Bronchial epithelial cell (primary cell): ENCODE measurements around the gene PNLIP. TPM values are rescaled to one million over a fixed set of nuclear protein-coding genes. Genes with fewer than 3 reads are reported as not detected.

ENCODE experiments used
- DNase-seq: peaks from one replicate; pipeline ENCODE4 v3.0.0-alpha.2; 2010; ENCODE audit warnings: low read depth
- FAIRE-seq: peaks from 2 replicates; lab custom pipeline; 2011; peaks lifted over from hg19 to GRCh38; lab: Jason Lieb, UNC
- H3K27me3 ChIP-seq: 2 replicates; pipeline ENCODE4 v1.5.1; 2011; ENCODE audit warnings: low read length; ENCODE audit not compliant: control insufficient read depth, insufficient read depth
- H3K36me3 ChIP-seq: 2 replicates; pipeline ENCODE4 v1.5.1; 2011; ENCODE audit warnings: low read length; ENCODE audit not compliant: control insufficient read depth, insufficient read depth
- H3K4me3 ChIP-seq: 2 replicates; pipeline ENCODE4 v1.5.1; 2011; ENCODE audit warnings: mild to moderate bottlenecking, low read depth, low read length, control low read depth
- total RNA-seq: library from RNA; depleted of rRNA; stranded (reverse); fragments of >200 nt; gene quantifications from 2 replicates; pipeline ENCODE4 v1.2.1, GENCODE V29; 2014
- TF ChIP-seq, protein P1 (sequence below): IDR thresholded peaks from 2 replicates; pipeline ENCODE4 v1.5.1; 2011; ENCODE audit warnings: mild to moderate bottlenecking, moderate library complexity, low read length, control low read depth, inconsistent platforms; ENCODE audit not compliant: insufficient read depth, severe bottlenecking

The PNLIP gene
- total RNA-seq, 1 donor from 2014 or later = under 0.01 TPM

DNA sequence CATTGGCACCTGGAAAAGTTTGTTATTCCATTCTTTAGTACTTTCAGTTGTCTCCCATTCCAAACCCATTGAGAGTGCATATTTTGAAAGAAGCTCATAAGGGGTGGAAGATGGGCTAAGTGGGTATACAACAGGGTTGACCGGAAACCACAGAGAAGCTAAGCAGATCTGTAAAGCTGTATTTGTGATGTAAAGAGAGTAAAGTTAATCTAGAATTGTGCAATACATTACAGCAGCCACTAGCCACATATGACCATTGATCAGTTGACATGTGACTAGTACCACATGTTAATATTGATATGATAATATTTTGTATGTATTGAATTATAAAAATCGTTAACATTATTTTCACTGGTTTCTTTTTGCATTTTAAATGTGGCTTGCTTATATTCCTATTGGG, 4.9 kb upstream of the PNLIP start:
- DNase-seq (no peak), FAIRE-seq (no peak)
- Histone ChIP-seq H3K4me3 (no peak overlapping the region), H3K27me3 (no peaks in the 10 kb centered on the region), H3K36me3 (no peaks in the 10 kb centered on the region)
- TF ChIP-seq, protein P1, sequence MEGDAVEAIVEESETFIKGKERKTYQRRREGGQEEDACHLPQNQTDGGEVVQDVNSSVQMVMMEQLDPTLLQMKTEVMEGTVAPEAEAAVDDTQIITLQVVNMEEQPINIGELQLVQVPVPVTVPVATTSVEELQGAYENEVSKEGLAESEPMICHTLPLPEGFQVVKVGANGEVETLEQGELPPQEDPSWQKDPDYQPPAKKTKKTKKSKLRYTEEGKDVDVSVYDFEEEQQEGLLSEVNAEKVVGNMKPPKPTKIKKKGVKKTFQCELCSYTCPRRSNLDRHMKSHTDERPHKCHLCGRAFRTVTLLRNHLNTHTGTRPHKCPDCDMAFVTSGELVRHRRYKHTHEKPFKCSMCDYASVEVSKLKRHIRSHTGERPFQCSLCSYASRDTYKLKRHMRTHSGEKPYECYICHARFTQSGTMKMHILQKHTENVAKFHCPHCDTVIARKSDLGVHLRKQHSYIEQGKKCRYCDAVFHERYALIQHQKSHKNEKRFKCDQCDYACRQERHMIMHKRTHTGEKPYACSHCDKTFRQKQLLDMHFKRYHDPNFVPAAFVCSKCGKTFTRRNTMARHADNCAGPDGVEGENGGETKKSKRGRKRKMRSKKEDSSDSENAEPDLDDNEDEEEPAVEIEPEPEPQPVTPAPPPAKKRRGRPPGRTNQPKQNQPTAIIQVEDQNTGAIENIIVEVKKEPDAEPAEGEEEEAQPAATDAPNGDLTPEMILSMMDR = no peak

DNA sequence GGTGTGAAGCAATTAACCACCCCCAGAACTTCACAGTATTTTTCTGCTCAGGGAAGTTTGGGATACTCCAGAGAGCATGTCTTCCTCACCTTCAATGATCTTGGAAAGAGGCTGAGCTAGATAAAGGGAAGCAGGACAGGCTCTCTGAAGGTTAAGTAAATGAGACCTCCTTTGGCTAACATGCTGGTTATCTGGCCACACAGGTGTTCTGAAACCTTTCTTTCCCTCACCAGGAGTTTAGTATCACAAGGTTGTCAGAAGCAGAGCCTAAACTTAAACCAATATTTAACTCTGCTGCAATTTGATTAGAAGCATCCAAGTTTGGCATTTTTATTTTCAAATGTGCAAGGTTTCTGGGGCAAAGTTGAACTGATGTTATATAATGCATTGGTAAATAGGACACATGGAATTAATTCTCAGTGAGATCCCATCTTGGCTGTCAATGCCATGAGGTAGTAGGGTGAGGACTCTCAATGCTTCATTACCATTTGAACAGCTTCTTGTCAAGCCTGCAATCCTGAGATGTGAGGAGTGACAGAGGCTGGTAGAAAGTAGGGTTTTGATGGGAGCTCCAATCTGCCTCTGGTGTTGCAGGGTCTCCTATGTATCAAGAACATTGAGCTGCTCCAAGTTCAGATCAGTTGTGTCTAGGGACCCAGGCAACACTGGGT, 3.6 kb upstream of the PNLIP start:
- no peak for DNase-seq
- Histone ChIP-seq H3K4me3 (no peak overlapping the region), H3K27me3 (no peaks in the 10 kb centered on the region), H3K36me3 (no peaks in the 10 kb centered on the region)
- TF ChIP-seq, protein P1 = no peak
- FAIRE-seq = no peak

DNA sequence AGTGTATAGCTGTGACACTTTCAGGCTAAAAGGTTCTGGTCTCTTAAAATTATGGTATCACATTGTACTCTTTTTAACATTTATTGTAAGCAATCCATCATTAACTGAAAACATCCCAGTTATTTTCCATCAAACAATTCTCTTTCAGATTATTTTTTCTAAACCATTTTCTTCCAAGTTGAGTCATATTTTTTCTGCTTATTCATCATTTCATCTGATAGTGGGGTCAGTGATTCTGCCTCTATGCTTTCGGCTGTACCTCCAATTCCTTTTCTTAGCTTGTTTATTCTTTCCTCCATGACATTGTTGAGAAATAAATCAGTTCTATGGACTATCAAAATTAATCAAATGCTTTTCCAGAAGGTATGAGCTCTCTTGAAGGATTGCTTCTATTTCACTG, 609 bp upstream of the PNLIP start:
- H3K36me3 ChIP-seq = no peaks in the 10 kb centered on the region
- TF ChIP-seq, protein P1 = no peak
- no peaks in the 10 kb centered on the region for H3K27me3 ChIP-seq
- no peak overlapping the region for H3K4me3 ChIP-seq
- DNase-seq (no peak), FAIRE-seq (no peak)

DNA sequence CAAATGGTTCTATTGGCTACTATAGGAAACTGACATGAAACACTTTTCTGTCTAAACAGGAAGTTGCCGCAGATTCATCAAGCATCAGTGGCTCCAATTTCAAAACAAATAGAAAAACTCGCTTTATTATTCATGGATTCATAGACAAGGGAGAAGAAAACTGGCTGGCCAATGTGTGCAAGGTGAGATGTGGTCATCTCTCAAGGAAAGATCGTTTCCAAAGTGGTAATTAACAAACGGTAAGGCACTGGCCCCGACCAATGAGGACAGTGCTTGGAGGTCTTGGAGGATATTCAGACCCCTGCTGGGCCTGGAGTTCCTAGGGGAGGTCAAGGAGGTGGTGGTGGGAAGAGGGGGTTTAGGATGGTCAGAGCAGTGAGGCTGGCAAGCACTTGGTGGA, 2.6 kb downstream of the PNLIP start:
- Histone ChIP-seq H3K27me3 (no peaks in the 10 kb centered on the region), H3K4me3 (no peak overlapping the region), H3K36me3 (no peaks in the 10 kb centered on the region)
- DNase-seq (no peak), FAIRE-seq (no peak)
- TF ChIP-seq, protein P1 = no peak

DNA sequence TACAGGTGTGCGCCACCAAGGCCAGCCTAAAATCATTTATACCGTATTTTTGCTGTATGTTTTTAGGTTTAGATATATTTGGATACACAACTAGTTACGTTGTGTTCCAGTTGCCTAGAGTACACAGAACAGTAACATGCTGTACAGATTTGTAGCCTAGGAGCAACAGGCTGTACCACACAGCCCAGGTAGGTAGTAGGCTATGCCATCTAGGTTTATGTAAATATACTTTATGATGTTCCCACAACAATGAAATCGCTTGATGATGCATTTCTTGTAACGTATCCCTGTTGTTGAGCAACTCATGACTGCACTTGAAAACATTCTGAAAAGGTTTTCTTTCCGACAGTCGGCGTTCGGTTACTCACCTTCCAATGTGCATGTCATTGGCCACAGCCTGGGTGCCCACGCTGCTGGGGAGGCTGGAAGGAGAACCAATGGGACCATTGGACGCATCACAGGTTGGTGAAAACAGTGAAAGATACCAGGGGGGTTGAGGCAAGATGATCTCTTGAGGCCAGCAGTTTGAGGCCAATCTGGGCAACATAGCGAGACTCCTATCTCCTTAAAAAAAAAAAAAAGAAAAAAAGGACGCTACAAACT, 7.7 kb downstream of the PNLIP start:
- Histone ChIP-seq H3K36me3 (no peaks in the 10 kb centered on the region), H3K4me3 (no peak overlapping the region), H3K27me3 (no peaks in the 10 kb centered on the region)
- TF ChIP-seq, protein P1 = no peak
- DNase-seq (no peak), FAIRE-seq (no peak)
